Ovary (tissue), 9 donors: Measurements from ENCODE around the gene UGP2. TPM values are rescaled to one million over a fixed set of nuclear protein-coding genes. Genes with fewer than 3 reads are reported as not detected.

Experiments used
- DNase-seq, 5 donors: peaks; one replicate each; pipeline ENCODE4 v3.0.0-alpha.2; 2019 to 2020
- H3K27ac ChIP-seq, 2 donors: fragments of 200-600 bp; one replicate each; pipeline versions ENCODE4 v1.5.1 to v1.8.0; 2019 to 2022
- H3K27me3 ChIP-seq: fragments of 200-600 bp; one replicate; pipeline ENCODE4 v1.8.0; 2022
- H3K36me3 ChIP-seq: fragments of 200-600 bp; sonication (generic); one replicate; pipeline ENCODE4 v1.5.1; 2019
- H3K4me1 ChIP-seq: one replicate; pipeline ENCODE4 v1.8.1; 2013; ENCODE audit warnings: mild to moderate bottlenecking, moderate library complexity; ENCODE audit not compliant: insufficient read depth
- H3K4me3 ChIP-seq: fragments of 200-600 bp; sonication (generic); one replicate; pipeline ENCODE4 v1.5.1; 2017
- H3K9me3 ChIP-seq, 2 donors: fragments of 200-600 bp in 1 of 2; sonication (generic) in 1 of 2; one replicate each; pipeline versions ENCODE4 v1.5.1 to v1.8.1; 2013 to 2019; ENCODE audit warnings: mild to moderate bottlenecking in 1 of 2, moderate library complexity in 1 of 2
- EP300 ChIP-seq: sonication (generic); formaldehyde crosslinking; IDR thresholded peaks from one replicate; pipeline ENCODE4 v1.6.1; 2017; ENCODE audit warnings: antibody characterized with exemption
- POLR2A ChIP-seq: fragments of 450-650 bp; IDR thresholded peaks from one replicate; pipeline ENCODE4 v1.6.1; 2017; ENCODE audit warnings: antibody characterized with exemption, mild to moderate bottlenecking, moderate library complexity
- WGBS, 3 donors: extraction: QIAGEN DNeasy Blood & Tissue Kit in 1 of 3; methylation state at CpG; one replicate each; pipeline versions ENCODE4 v1.1.5 to v1.1.7; 2013 to 2017; 5-methylcytosine and 5-hydroxymethylcytosine counted together
- intact Hi-C, 4 donors: fragments of 100-400 bp; cut with DNase I; formaldehyde crosslinking; loops; one replicate each; pipeline versions ENCODE4 v1.11.0 to v1.15.1; 2022 to 2023
- polyA plus RNA-seq, 2 donors: library from polyadenylated mRNA; stranded (reverse); fragments of 200-250 nt in 1 of 2; fragments of 350-450 nt in 1 of 2; fragmentation: Illumina TruSeq in 1 of 2; extraction: RNeasy Lipid Tissue Mini Kit (QIAGEN cat#74804) in 1 of 2; gene quantifications; one replicate each; pipeline ENCODE4 v1.2.3, GENCODE V29; 2013 to 2014
- total RNA-seq, 7 donors: library from RNA; depleted of rRNA in 2 of 7; stranded (reverse); fragments of >200 nt in 2 of 7; fragmentation: NEBNext Ultra II Directional in 3 of 7; extraction: Animal tissue kit (Norgen Biotek cat#: 25700) in 3 of 7; gene quantifications; one replicate each; pipeline versions ENCODE4 v1.1.0 to v1.2.4, GENCODE V29; 2016 to 2023
- TF ChIP-seq, protein P1 (sequence below), 3 donors: fragments of 450-650 bp in 2 of 3; fragments of 200-600 bp in 1 of 3; IDR thresholded peaks; one replicate each; pipeline versions ENCODE4 v1.5.1 to v1.8.0; 2016 to 2022; ENCODE audit warnings: antibody characterized with exemption in 3 of 3, mild to moderate bottlenecking in 1 of 3
- donor health status: DM: no; HTN: no; CAD: no; lungs with moderate emphysema.
- donor health status: DM: no; HTN: no; CAD: no.
- donor health status: Bipolar disorder and iron deficiency.
- donor health status: DM: yes; HTN: yes; CAD: no.
- donor health status: DM: no; HTN: no; CAD: no.
- donor health status: DM: yes; HTN: yes; CAD: no.

Gene UGP2
- total and polyA plus RNA-seq, 9 donors, result 63.7 to 129 (median 85.1) TPM

DNA sequence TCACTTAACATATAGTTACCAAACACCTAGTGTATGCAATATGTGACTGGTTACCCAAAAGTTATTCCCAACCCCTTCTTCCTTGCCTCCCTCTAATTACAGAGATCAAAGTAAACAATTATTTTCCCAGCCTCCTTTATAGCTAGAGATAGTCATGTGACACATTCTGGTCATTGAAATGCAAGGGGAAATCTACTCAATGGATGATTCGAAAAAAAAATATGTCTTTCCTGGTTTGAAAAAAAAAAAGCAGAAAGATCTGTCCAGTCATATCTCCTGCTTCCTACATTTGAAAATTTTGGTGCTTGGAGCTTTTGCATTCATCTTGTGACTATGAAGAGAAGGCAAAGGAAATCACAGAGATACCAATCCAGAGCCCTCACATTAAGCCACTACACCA lies 27.6 kb upstream of the UGP2 start:
- intact Hi-C loops, result no loop called here
- H3K27ac ChIP-seq, result no peak overlapping the region
- H3K27me3 ChIP-seq, result no peaks in the 10 kb centered on the region

DNA sequence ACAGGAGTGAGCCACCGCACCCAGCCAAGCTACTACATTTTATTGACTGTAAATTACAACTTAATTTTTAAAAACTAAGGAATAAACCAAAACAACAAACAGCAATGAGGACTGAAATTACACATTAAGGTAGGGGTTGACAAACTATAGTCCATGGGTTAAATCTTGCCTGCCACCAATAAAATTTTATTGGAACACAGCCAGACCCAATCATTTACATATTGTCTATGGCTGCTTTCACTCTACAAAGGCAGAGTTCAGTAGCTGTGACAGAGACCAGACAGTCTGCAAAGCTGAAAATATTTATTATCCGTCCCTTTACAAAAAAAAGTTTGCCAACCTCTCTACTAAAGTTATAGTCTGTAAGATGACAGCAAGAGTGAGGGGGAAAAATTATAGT lies 24.3 kb upstream of the UGP2 start:
- 48 to 74% (median 49%) methylated on average over 2 of the region's 2 CpGs for WGBS, 3 donors
- TF ChIP-seq EP300, result no peak
- TF ChIP-seq, protein P1, sequence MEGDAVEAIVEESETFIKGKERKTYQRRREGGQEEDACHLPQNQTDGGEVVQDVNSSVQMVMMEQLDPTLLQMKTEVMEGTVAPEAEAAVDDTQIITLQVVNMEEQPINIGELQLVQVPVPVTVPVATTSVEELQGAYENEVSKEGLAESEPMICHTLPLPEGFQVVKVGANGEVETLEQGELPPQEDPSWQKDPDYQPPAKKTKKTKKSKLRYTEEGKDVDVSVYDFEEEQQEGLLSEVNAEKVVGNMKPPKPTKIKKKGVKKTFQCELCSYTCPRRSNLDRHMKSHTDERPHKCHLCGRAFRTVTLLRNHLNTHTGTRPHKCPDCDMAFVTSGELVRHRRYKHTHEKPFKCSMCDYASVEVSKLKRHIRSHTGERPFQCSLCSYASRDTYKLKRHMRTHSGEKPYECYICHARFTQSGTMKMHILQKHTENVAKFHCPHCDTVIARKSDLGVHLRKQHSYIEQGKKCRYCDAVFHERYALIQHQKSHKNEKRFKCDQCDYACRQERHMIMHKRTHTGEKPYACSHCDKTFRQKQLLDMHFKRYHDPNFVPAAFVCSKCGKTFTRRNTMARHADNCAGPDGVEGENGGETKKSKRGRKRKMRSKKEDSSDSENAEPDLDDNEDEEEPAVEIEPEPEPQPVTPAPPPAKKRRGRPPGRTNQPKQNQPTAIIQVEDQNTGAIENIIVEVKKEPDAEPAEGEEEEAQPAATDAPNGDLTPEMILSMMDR (IDR thresholded peaks at IDR 0.05), result no peak
- no peak for TF ChIP-seq POLR2A
- Histone ChIP-seq H3K27ac (no peak overlapping the region), H3K4me1 (no peaks in the 10 kb centered on the region), H3K9me3 (no peaks in the 10 kb centered on the region), H3K4me3 (no peak overlapping the region), H3K36me3 (no peaks in the 10 kb centered on the region), H3K27me3 (no peaks in the 10 kb centered on the region)
- DNase-seq, result no peak
- intact Hi-C loops, result no loop called here

More for the DNA sequence above, 27.6 kb upstream of the UGP2 start:
- no peaks in the 10 kb centered on the region for H3K4me1 ChIP-seq
- H3K9me3 ChIP-seq, result no peaks in the 10 kb centered on the region
- DNase-seq, result no peak
- H3K36me3 ChIP-seq, result no peaks in the 10 kb centered on the region
- WGBS, 3 donors, result 85 to 98% (median 85%) methylated on average over 1 of the region's 1 CpG
- H3K4me3 ChIP-seq, result no peak overlapping the region
- no peak for TF ChIP-seq EP300
- TF ChIP-seq, protein P1 (IDR thresholded peaks at IDR 0.05), result no peak
- no peak for TF ChIP-seq POLR2A

GRCh38 chr2:63818271-63818670 lies 23.4 kb upstream of the UGP2 start:
- no peaks in the 10 kb centered on the region for H3K4me1 ChIP-seq
- WGBS, 3 donors, result 69 to 76% (median 75%) methylated on average over 2 of the region's 2 CpGs
- H3K9me3 ChIP-seq, result no peaks in the 10 kb centered on the region
- H3K36me3 ChIP-seq, result no peaks in the 10 kb centered on the region
- no peak overlapping the region for H3K4me3 ChIP-seq
- no peak for DNase-seq
- TF ChIP-seq, protein P1 (IDR thresholded peaks at IDR 0.05), result no peak
- TF ChIP-seq EP300 (no peak), POLR2A (no peak)
- intact Hi-C loops, result no loop called here
- no peak overlapping the region for H3K27ac ChIP-seq
- no peaks in the 10 kb centered on the region for H3K27me3 ChIP-seq

GRCh38 chr2:63819256-63819655 lies 22.4 kb upstream of the UGP2 start:
- intact Hi-C loops, result no loop called here
- 51 to 56% (median 54%) methylated on average over 3 of the region's 3 CpGs for WGBS, 3 donors
- no peaks in the 10 kb centered on the region for H3K36me3 ChIP-seq

More at GRCh38 chr2:63819256-63819655, 22.4 kb upstream of the UGP2 start:
- no peaks in the 10 kb centered on the region for H3K4me1 ChIP-seq
- no peaks in the 10 kb centered on the region for H3K27me3 ChIP-seq
- TF ChIP-seq POLR2A (no peak), EP300 (no peak)
- TF ChIP-seq, protein P1 (IDR thresholded peaks at IDR 0.05), result no peak
- peak overlapping the region in 1 of 2 donors; percentile 48 for H3K27ac ChIP-seq
- no peak overlapping the region for H3K4me3 ChIP-seq
- DNase-seq, result no peak
- no peaks in the 10 kb centered on the region for H3K9me3 ChIP-seq
